ENCODE data around the gene GLCCI1.

GRCh38 chr7:8057566-8057965 is 89.0 kb downstream of the GLCCI1 start:
- TF ChIP-seq CTCF (conservative IDR thresholded peaks at IDR 0.05; ENCODE audit: low read length): no peak
- no peak for TF ChIP-seq EZH2phosphoT487 (IDR thresholded peaks at IDR 0.05; ENCODE audit: borderline replicate concordance)
